ENCODE data around the gene KLHL42. TPM values are rescaled to one million over a fixed set of nuclear protein-coding genes. Genes with fewer than 3 reads are reported as not detected.

Gene KLHL42
- total and polyA plus RNA-seq, 10 of the 15 experiments (the other 5 are each of a cell fraction or from before 2014, with no cell fraction given) = 2.1 to 18.2 (median 13.1) TPM

GRCh38 chr12:27828196-27828595 is 48.2 kb downstream of the KLHL42 start:
- ATAC-seq = no peak
- Histone ChIP-seq H3K79me2 (ENCODE audit: control insufficient read depth, insufficient read depth, low read length) (no peaks in the 10 kb centered on the region), H3K4me3 (no peak overlapping the region), H3K27me3 (replicated peaks in 1 of 2; ENCODE audit: control insufficient read depth in 2 of 2, insufficient read depth in 2 of 2, low read length in 1 of 2) (no peaks in the 10 kb centered on the region; a peak in 1 of 4 replicates), H3K36me3 (ENCODE audit: control insufficient read depth in 2 of 2, insufficient read depth in 2 of 2, low read length in 1 of 2) (no peaks in the 10 kb centered on the region), H3K4me2 (ENCODE audit: control insufficient read depth, insufficient read depth) (no peak overlapping the region), H2AFZ (ENCODE audit: control insufficient read depth, low read depth, low read length) (no peak overlapping the region), H3K27ac (ENCODE audit: control insufficient read depth, insufficient read depth) (no peak overlapping the region), H3K4me1 (ENCODE audit: control insufficient read depth, insufficient read depth, low read length) (peaks cover 15% of the 10 kb centered on the region), H3K9me3 (replicated peaks; ENCODE audit: control insufficient read depth, insufficient read depth, low read length) (no peaks in the 10 kb centered on the region), H3K9ac (ENCODE audit: control insufficient read depth, insufficient read depth, low read length) (no peak overlapping the region), H4K20me1 (ENCODE audit: control insufficient read depth, insufficient read depth) (no peaks in the 10 kb centered on the region)
- TF ChIP-seq MXI1 (IDR thresholded peaks at IDR 0.05; ENCODE audit: low read depth, low read length) = no peak
- TF ChIP-seq TBL1XR1 (IDR thresholded peaks at IDR 0.05; ENCODE audit: low read depth, low read length) = no peak
- TF ChIP-seq TCF12 (IDR thresholded peaks at IDR 0.05; ENCODE audit: low read depth, low read length) = no peak
- TF ChIP-seq STAT1 (conservative IDR thresholded peaks at IDR 0.05) = no peak
- TF ChIP-seq NRF1 (conservative IDR thresholded peaks at IDR 0.05; ENCODE audit: low read depth, low read length) = no peak
- no peak for TF ChIP-seq POLR2A (IDR thresholded peaks at IDR 0.05; ENCODE audit: low read depth, low read length)
- no peak for TF ChIP-seq GATAD2B (conservative IDR thresholded peaks at IDR 0.05; ENCODE audit: low read depth)
- CTCF ChIA-PET = interaction anchor here (1.4 kb wide), 1 partner anchor 96 kb away, joined by 4 read pairs; no protein-coding TSS in a partner anchor
- in situ Hi-C loops (cut with MboI) = no loop called here
- intact Hi-C loops (cut with micrococcal nuclease; ENCODE audit: unreplicated experiment) = no loop called here
- POLR2A ChIA-PET = no interaction called here
- SMC1A ChIA-PET (ENCODE audit: uncharacterized antibody, unreplicated experiment) = no interaction called here
- BruUV-seq (replicated peaks) = no TSS peak
- FAIRE-seq = no peak
- DNase-seq (ENCODE audit: low read depth, low spot score) = no peak
- 98% methylated on average over 3 of the region's 3 CpGs for WGBS (ENCODE audit: insufficient coverage, insufficient replicate concordance, low lambda C conversion rate, missing lambda C conversion rate)
- RAD21 ChIA-PET (ENCODE audit: unreplicated experiment) = no interaction called here

GRCh38 chr12:27838543-27839185 is 58.6 kb downstream of the KLHL42 start:
- TF ChIP-seq ESRRA (IDR thresholded peaks at IDR 0.05; ENCODE audit: low read length) (no peak), TARDBP (IDR thresholded peaks at IDR 0.05; ENCODE audit: borderline replicate concordance) (no peak), RCOR1 (conservative IDR thresholded peaks at IDR 0.05; ENCODE audit: low read depth, low read length) (no peak), SIN3A (IDR thresholded peaks at IDR 0.05; ENCODE audit: low read depth, low read length) (no peak), NFYB (IDR thresholded peaks at IDR 0.05; ENCODE audit: insufficient read depth, low read depth, low read length) (no peak), WRNIP1 (IDR thresholded peaks at IDR 0.05; ENCODE audit: borderline replicate concordance, low read depth, low read length) (no peak), FOS (IDR thresholded peaks at IDR 0.05; ENCODE audit: borderline replicate concordance, extremely low read depth, insufficient read length) (no peak), IKZF2 (IDR thresholded peaks at IDR 0.05) (no peak), ATF3 (IDR thresholded peaks at IDR 0.05; ENCODE audit: borderline replicate concordance, extremely low read depth, low read depth, low read length) (no peak)
- TF ChIP-seq, protein P1, sequence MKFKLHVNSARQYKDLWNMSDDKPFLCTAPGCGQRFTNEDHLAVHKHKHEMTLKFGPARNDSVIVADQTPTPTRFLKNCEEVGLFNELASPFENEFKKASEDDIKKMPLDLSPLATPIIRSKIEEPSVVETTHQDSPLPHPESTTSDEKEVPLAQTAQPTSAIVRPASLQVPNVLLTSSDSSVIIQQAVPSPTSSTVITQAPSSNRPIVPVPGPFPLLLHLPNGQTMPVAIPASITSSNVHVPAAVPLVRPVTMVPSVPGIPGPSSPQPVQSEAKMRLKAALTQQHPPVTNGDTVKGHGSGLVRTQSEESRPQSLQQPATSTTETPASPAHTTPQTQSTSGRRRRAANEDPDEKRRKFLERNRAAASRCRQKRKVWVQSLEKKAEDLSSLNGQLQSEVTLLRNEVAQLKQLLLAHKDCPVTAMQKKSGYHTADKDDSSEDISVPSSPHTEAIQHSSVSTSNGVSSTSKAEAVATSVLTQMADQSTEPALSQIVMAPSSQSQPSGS (IDR thresholded peaks at IDR 0.05; ENCODE audit: low read length) = no peak
- CTCF ChIA-PET = interaction anchor here (1.0 to 5.3 kb wide), 2 partner anchors 17 to 346 kb away, joined by 4 to 21 read pairs; no protein-coding TSS in a partner anchor
- SMC1A ChIA-PET (ENCODE audit: uncharacterized antibody, unreplicated experiment) = interaction anchor here (1.0 kb wide), 1 partner anchor 17 kb away, joined by 3 read pairs; no protein-coding TSS in a partner anchor

More at GRCh38 chr12:27838543-27839185, 58.6 kb downstream of the KLHL42 start:
- Histone ChIP-seq H3K27ac (ENCODE audit: control insufficient read depth, insufficient read depth) (no peak overlapping the region), H2AFZ (ENCODE audit: control insufficient read depth, low read depth, low read length) (no peak overlapping the region), H4K20me1 (ENCODE audit: control insufficient read depth, insufficient read depth) (no peaks in the 10 kb centered on the region), H3K9ac (ENCODE audit: control insufficient read depth, insufficient read depth, low read length) (no peak overlapping the region), H3K4me3 (no peak overlapping the region), H3K79me2 (ENCODE audit: control insufficient read depth, insufficient read depth, low read length) (no peaks in the 10 kb centered on the region), H3K36me3 (ENCODE audit: control insufficient read depth in 2 of 2, insufficient read depth in 2 of 2, low read length in 1 of 2) (no peaks in the 10 kb centered on the region), H3K4me1 (ENCODE audit: control insufficient read depth, insufficient read depth, low read length) (peaks cover 12% of the 10 kb centered on the region), H3K9me3 (replicated peaks; ENCODE audit: control insufficient read depth, insufficient read depth, low read length) (no peaks in the 10 kb centered on the region), H3K27me3 (replicated peaks in 1 of 2; ENCODE audit: control insufficient read depth in 2 of 2, insufficient read depth in 2 of 2, low read length in 1 of 2) (no peaks in the 10 kb centered on the region), H3K4me2 (ENCODE audit: control insufficient read depth, insufficient read depth) (no peak overlapping the region)
- FAIRE-seq (no peak), ATAC-seq (no peak), DNase-seq (ENCODE audit: low read depth, low spot score) (no peak)
- ChIA-PET POLR2A (no interaction called here), RAD21 (ENCODE audit: unreplicated experiment) (no interaction called here)
- 28% methylated on average over 2 of the region's 2 CpGs for WGBS (ENCODE audit: insufficient coverage, insufficient replicate concordance, low lambda C conversion rate, missing lambda C conversion rate)
- in situ Hi-C loops (cut with MboI) (no loop called here), intact Hi-C loops (cut with micrococcal nuclease; ENCODE audit: unreplicated experiment) (no loop called here)
- BruUV-seq (replicated peaks) = no TSS peak
